ENCODE results near the gene TBP.
"Not testable (repeated sequence)": the region's sequence is repeated elsewhere in the genome, so short reads cannot be mapped to it uniquely, and the experiment has no call there.

The TBP gene

GRCh38 chr6:170554013-170554795 lies at the start of gene TBP:
TBP (plus strand) TSS chr6:170554369; CDS start chr6:170557030, 2,661 bp downstream.
- peak; percentile 99 for DNase-seq (ENCODE audit: low read depth)

DNA sequence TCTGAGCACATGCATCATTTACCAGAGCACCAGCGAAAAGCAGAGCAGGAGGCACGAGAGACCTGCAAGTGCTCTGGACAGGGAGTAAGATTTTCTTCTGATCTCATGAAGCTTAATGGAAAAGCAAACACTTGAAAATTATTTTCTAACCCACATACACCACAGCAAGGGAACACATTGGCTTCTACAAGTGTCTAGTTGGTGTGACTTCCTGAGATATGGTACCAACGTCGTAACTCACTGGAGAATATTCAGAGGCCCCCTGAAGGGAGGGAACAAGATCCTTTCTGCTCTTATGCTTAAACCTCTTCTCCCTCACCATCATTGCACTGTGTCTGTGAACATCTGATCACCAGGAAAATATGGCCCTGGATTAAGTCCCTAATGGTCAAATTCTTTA lies 49.7 kb upstream of the TBP start:
- DNase-seq (ENCODE audit: low read depth) = no peak

GRCh38 chr6:170505306-170505705 lies 48.9 kb upstream of the TBP start:
- no peak for DNase-seq (ENCODE audit: low read depth)

- DNase-seq (ENCODE audit: low read depth) = no peak
These were observed 47.7 kb upstream of the TBP start for GRCh38 chr6:170506446-170506845.

- not testable (repeated sequence) for DNase-seq (ENCODE audit: low read depth)
These were observed 46.4 kb upstream of the TBP start for GRCh38 chr6:170507728-170508127.

DNA sequence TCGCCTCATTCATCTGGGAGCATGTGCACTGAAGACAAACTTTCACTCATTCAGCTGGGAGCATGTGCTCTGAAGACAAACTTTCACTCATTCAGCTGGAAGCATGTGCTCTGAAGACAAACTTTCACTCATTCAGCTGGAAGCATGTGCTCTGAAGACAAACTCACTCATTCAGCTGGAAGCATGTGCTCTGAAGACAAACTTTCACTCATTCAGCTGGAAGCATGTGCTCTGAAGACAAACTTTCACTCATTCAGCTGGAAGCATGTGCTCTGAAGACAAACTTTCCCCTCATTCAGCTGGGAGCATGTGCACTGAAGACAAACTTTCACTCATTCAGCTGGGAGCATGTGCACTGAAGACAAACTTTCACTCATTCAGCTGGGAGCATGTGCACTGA lies 45.9 kb upstream of the TBP start:
- not testable (repeated sequence) for DNase-seq (ENCODE audit: low read depth)

GRCh38 chr6:170508892-170509722 lies 45.1 kb upstream of the TBP start:
- not testable (repeated sequence) for DNase-seq (ENCODE audit: low read depth)

DNA sequence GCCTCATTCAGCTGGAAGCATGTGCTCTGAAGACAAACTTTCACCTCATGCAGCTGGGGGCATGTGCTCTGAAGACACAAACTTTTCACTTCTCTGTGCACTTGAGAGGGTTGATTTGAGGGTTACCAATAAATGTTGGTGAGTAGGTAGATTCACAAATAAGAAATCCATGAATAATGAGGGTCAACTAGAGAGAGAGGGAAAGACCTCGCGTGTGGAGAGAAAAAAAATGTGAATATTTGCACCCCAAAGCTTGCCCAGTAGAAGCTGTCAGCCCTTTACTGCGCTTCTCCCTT lies 44.5 kb upstream of the TBP start:
- no peak for DNase-seq (ENCODE audit: low read depth)

GRCh38 chr6:170510631-170511030 lies 43.5 kb upstream of the TBP start:
- DNase-seq (ENCODE audit: low read depth) = no peak

- DNase-seq (ENCODE audit: low read depth) = no peak
These were observed 41.9 kb upstream of the TBP start for GRCh38 chr6:170512249-170512648.

DNA sequence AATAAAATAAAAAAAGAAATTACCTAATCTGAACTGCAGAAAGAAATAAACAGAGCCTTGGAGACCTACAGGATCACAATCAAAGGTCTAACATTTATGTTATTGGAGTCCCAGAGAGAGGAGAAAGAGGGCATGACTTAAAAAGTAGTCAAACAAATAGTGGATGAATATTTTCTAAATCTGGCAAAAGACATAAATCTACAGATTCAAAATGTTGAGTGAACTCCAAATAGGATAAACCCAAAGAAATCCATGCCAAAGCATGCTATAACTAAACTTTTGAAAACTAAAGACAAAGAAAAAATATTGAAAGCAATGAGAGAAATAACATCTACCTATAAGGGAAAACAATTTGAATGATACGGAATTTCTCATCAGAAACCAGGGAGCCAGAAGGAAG lies 39.3 kb upstream of the TBP start:
- no peak for DNase-seq (ENCODE audit: low read depth)

DNA sequence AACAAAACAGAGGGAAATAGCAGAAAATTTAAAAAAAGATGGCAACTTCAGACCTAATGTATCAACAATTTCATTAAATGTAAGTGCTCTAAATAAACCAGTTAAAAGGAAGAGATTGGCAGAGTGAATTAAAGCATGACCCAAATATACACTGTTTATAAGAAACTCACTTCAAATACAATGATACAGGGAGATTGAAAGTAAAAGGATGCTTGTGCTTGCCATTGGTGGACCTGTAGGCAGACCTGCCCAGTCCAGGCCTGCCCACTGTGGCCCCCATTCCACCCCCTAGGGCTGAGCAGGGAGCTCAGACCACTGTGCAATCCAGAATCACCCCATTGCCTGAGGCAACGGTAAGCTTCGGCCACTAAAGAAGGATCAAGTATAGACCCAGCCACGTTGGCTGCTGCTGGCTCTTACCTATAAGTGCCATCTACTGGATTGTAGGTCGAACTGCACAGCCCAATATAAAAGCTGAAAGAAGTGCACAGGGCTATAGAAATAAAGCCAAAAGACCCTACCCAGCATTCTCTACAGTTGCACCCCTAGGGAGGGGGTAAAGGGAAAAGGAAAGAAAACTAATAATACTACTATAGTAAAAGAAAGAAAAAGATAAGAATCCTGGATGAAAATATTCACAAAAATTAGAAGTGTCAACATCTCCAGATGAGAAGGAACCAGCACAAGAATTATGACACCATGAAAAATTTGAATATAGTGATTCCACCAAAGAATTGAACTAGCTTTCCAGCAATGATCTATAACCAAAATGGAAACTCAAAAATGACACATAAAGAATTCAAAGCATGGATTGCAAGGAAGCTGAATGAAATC lies 37.2 kb upstream of the TBP start:
- DNase-seq (ENCODE audit: low read depth) = peak; percentile 45

DNA sequence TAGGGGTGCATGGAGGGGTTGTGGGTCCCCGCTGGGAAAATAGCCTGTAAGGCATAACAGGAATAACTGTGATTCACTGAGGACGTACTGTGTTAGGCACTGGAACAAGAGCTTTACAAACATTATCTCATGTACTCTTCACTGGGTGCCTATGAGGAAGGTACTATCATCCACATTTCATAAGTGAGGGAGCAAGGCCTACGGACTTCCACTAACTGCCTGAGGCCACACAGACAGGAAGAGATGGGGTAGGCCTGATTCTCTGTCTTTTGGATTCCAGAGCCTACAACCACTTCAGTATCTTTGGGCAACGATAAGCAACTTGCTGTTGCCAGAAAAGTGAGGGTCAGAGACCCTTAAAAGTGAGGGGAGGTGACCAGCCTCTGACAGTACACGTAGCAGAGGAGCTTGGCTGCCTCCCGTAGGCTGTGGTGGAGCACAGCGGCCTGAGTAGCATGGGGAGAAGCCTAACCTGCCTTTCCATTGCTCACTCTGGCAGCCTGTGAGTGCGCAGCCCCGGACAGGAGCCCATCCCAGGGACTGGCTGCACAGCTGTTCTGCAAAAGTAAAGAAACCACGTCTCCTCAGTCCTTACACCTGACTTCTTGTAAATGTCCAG lies 31.5 kb upstream of the TBP start:
- DNase-seq (ENCODE audit: low read depth) = no peak

DNA sequence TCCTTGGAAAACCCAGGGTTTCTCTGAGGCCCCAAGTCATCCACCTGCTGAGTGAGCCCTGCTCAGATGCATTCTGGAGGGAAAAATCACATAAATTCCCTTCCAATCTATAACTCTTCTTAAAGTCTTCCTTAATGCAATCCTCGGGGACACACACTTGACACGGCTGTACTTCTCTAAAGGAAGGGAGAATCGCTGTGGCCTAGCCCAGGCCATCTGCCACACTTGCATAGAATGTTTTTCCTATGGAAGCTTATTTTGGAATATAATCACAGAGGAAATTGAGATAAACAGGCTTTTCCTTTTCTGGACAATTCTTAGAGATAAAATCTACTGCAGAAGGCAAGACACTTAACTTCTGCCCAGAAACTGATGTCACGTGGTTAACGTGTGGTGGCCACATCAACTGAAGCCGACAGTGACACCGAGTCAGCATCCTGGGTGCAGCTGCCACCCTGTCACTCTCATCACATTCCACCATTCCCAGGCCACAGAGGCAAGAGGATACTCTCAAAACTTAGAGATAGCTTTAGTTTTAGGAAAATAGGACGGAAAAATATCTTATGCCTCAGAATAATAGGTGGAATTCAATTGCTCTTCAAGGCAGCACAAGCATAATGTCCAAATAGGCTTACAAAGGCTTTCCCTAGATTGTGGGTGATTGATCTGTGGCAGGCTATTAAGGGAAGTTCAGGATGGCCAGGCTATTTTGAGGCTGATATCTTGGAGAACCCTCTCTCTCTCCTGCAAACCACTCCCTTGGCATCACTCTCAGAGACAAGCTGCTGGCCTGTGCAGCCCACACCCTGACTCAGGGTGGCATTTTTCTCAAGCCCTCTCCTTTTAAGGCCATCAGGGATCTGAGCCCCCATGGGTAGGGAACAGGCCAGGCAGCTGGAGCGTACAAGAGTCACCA lies 30.7 kb upstream of the TBP start:
- DNase-seq (ENCODE audit: low read depth) = no peak

GRCh38 chr6:170524172-170524502 lies 30.0 kb upstream of the TBP start:
- no peak for DNase-seq (ENCODE audit: low read depth)

DNA sequence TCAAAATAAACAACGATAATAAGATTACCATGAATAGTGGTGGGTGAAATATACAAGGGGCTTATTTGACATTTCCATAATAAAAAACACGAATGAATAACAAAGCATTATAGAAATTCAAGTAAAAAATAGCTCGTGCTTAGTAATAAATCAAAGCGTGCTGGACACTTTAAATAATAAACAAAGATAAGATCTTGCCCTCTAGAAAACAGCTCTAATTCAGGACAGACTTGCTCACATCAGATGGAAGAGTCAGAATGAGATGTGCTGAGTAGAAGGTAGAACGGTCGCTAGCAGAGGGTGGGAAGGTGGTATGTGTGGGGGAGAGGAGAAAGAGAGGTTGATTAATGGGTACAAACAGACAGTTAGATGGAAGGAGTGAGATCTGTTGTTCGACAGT lies 28.4 kb upstream of the TBP start:
- no peak for DNase-seq (ENCODE audit: low read depth)

GRCh38 chr6:170527995-170528394 lies 26.2 kb upstream of the TBP start:
- not testable (repeated sequence) for DNase-seq (ENCODE audit: low read depth)

- DNase-seq (ENCODE audit: low read depth) = peak; percentile 65
These were observed 24.2 kb upstream of the TBP start for GRCh38 chr6:170529839-170530469.

- no peak for DNase-seq (ENCODE audit: low read depth)
These were observed 21.2 kb upstream of the TBP start for GRCh38 chr6:170532867-170533488.

GRCh38 chr6:170533792-170534191 lies 20.4 kb upstream of the TBP start:
- DNase-seq (ENCODE audit: low read depth) = no peak
